ENCODE results near the gene NGRN.
"Not testable (repeated sequence)": the region's sequence is repeated elsewhere in the genome, so short reads cannot be mapped to it uniquely, and the experiment has no call there.

DNA sequence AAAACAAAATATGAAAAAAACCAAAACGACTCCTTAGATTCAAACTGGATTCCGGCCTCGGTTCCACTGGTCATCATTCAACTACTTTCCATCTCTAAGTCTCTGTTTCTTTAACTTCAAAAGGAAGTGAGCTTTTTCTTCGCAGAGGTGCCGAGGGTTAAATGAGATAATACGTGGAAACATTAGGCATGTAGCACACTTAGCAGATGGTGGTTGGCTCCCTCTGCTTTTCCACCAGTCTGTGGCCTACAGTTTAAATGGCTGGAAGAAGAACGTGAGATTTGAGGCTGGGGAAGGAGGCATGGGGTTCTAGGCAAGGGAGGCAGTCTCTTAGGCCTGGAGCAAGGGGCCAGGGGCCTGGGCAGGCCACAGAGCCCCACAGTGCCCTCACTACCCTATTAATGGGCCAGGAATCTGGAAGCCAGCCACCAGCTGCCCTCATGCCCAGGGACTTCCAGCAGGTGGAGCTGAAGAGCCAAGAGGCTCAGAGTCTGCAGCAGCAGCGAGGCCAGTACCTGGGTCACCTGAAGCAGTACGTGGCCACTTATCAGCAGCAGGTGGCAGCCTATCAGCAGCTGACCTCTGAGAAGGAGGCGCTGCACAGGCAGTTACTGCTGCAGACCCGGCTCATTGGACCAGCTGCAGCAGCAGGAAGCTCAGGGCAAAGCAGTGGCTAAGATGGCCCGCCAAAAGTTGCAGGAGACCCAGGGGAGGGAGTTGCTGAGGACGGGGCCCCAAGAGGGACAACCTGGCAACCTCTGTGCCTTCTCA is 27.8 kb downstream of the NGRN start:
- TF ChIP-seq, protein P1, sequence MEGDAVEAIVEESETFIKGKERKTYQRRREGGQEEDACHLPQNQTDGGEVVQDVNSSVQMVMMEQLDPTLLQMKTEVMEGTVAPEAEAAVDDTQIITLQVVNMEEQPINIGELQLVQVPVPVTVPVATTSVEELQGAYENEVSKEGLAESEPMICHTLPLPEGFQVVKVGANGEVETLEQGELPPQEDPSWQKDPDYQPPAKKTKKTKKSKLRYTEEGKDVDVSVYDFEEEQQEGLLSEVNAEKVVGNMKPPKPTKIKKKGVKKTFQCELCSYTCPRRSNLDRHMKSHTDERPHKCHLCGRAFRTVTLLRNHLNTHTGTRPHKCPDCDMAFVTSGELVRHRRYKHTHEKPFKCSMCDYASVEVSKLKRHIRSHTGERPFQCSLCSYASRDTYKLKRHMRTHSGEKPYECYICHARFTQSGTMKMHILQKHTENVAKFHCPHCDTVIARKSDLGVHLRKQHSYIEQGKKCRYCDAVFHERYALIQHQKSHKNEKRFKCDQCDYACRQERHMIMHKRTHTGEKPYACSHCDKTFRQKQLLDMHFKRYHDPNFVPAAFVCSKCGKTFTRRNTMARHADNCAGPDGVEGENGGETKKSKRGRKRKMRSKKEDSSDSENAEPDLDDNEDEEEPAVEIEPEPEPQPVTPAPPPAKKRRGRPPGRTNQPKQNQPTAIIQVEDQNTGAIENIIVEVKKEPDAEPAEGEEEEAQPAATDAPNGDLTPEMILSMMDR (IDR thresholded peaks at IDR 0.05; ENCODE audit: insufficient read depth, low read length), result peak; percentile 78
- TF ChIP-seq POLR2AphosphoS5 (IDR thresholded peaks at IDR 0.05; ENCODE audit: low read depth); GABPA (IDR thresholded peaks at IDR 0.05; ENCODE audit: low read depth); SPI1 (IDR thresholded peaks at IDR 0.05; ENCODE audit: borderline replicate concordance, low read depth): not testable (repeated sequence)
- TF ChIP-seq, protein P2, sequence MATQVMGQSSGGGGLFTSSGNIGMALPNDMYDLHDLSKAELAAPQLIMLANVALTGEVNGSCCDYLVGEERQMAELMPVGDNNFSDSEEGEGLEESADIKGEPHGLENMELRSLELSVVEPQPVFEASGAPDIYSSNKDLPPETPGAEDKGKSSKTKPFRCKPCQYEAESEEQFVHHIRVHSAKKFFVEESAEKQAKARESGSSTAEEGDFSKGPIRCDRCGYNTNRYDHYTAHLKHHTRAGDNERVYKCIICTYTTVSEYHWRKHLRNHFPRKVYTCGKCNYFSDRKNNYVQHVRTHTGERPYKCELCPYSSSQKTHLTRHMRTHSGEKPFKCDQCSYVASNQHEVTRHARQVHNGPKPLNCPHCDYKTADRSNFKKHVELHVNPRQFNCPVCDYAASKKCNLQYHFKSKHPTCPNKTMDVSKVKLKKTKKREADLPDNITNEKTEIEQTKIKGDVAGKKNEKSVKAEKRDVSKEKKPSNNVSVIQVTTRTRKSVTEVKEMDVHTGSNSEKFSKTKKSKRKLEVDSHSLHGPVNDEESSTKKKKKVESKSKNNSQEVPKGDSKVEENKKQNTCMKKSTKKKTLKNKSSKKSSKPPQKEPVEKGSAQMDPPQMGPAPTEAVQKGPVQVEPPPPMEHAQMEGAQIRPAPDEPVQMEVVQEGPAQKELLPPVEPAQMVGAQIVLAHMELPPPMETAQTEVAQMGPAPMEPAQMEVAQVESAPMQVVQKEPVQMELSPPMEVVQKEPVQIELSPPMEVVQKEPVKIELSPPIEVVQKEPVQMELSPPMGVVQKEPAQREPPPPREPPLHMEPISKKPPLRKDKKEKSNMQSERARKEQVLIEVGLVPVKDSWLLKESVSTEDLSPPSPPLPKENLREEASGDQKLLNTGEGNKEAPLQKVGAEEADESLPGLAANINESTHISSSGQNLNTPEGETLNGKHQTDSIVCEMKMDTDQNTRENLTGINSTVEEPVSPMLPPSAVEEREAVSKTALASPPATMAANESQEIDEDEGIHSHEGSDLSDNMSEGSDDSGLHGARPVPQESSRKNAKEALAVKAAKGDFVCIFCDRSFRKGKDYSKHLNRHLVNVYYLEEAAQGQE (IDR thresholded peaks at IDR 0.05; ENCODE audit: insufficient replicate concordance, low read depth), result not testable (repeated sequence)

Measured in HL-60 (cell line).